Vein endothelial cell (primary cell): ENCODE data around the gene RCAN3. TPM values are rescaled to one million over a fixed set of nuclear protein-coding genes. Genes with fewer than 3 reads are reported as not detected.

Source experiments
- total RNA-seq: library from RNA; depleted of rRNA; stranded (reverse); fragments of >200 nt; gene quantifications from 2 replicates; pipeline ENCODE4 v1.2.3, GENCODE V29; 2012

The RCAN3 gene
- total RNA-seq: 4.3 and 5.2 TPM in 2 replicates

DNA sequence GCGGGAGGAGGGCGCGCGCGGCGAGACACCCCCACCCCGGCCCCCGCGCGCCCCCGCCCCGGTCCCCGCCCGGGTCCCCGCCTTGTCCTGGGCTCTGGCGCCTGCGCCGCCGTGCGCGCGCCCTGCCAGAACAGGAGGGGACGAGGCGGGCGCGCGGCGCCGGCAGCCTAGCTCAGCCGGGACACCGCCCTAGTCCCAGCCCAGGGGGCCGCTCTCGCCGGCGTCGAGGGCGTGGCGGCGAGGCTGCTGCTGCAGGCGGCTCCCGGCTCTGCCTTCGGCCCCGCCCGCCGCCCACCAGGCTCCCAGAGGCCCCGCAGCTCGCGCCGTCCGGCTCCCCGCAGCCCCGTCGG, at the start of gene RCAN3:
Gene RCAN3 (plus strand): TSS at position 128 of the 350 bp plus-strand sequence. CDS start 11,537 bp downstream, outside the sequence.

GRCh38 chr1:24555591-24556413, 53.2 kb downstream of the RCAN3 start, which contains the start of gene NCMAP:
Gene NCMAP, plus strand, starts transcription at chr1:24556087. Its CDS starts 39,344 bp downstream, at chr1:24595431.

Other genes with a start within 250 kb of the RCAN3 start
- gene GRHL3, start 183.5 kb upstream of the RCAN3 start, total RNA-seq: not detected in 2 replicates
- gene STPG1, start 89.1 kb upstream of the RCAN3 start, total RNA-seq: 3.5 and 4.6 TPM in 2 replicates
- gene NIPAL3, start 87.0 kb upstream of the RCAN3 start, total RNA-seq: 14.2 and 22.9 TPM in 2 replicates
- gene NCMAP, start 53.3 kb downstream of the RCAN3 start, total RNA-seq: not detected in 2 replicates
- 59.1 and 71.1 TPM in 2 replicates for gene SRRM1, start 140.5 kb downstream of the RCAN3 start, total RNA-seq
- 439 and 615 TPM in 2 replicates for gene CLIC4, start 242.6 kb downstream of the RCAN3 start, total RNA-seq